Pancreas (tissue), 10 donors: ENCODE data around the gene GALNT8. TPM values are rescaled to one million over a fixed set of nuclear protein-coding genes. Genes with fewer than 3 reads are reported as not detected.

Experiments
- ATAC-seq, 4 donors: fragments of 200-7000 bp; cut with Tn5 transposase; one replicate each; pipeline versions ENCODE4 v1.8.0 to v1.9.1; 2020; ENCODE audit warnings: mild to moderate bottlenecking in 4 of 4, moderate library complexity in 4 of 4
- DNase-seq, 6 donors: peaks; one replicate each; pipeline ENCODE4 v3.0.0-alpha.2; 2020
- FAIRE-seq: peaks from 2 replicates; lab custom pipeline; 2012; peaks lifted over from hg19 to GRCh38; lab: Jason Lieb, UNC
- H3K27ac ChIP-seq, 4 donors: fragments of 200-600 bp; sonication (generic); 1 replicate in 3 of 4; 2 replicates in 1 of 4; pipeline versions ENCODE4 v1.5.0 to v1.8.0; 2020
- H3K27me3 ChIP-seq, 4 donors: fragments of 200-600 bp; one replicate each; pipeline ENCODE4 v1.8.0; 2021
- H3K36me3 ChIP-seq, 3 donors: fragments of 200-600 bp; sonication (generic) in 1 of 3; one replicate each; pipeline versions ENCODE4 v1.5.0 to v1.8.0; 2020 to 2021
- H3K4me1 ChIP-seq, 3 donors: fragments of 200-600 bp; one replicate each; pipeline ENCODE4 v1.8.0; 2021
- H3K4me3 ChIP-seq, 4 donors: fragments of 200-600 bp; sonication (generic) in 2 of 4; one replicate each; pipeline versions ENCODE4 v1.5.0 to v1.8.0; 2020 to 2021
- H3K9me3 ChIP-seq, 4 donors: fragments of 200-600 bp; one replicate each; pipeline ENCODE4 v1.8.0; 2021
- WGBS, 2 donors: extraction: QIAGEN DNeasy Blood & Tissue Kit; methylation state at CpG; one replicate each; pipeline ENCODE4 v1.1.7; 2013; 5-methylcytosine and 5-hydroxymethylcytosine counted together
- intact Hi-C, 3 donors: fragments of 100-400 bp; cut with DNase I; formaldehyde crosslinking; loops; one replicate each; pipeline versions ENCODE4 v1.11.1 to v1.14.2; 2022
- polyA plus RNA-seq, 2 donors: library from polyadenylated mRNA; stranded (reverse); fragments of 200-250 nt; gene quantifications; one replicate each; pipeline ENCODE4 v1.2.3, GENCODE V29; 2013
- total RNA-seq, 6 donors: library from RNA; stranded (reverse); fragmentation: NEBNext Ultra II Directional in 4 of 6; extraction: Animal tissue kit (Norgen Biotek cat#: 25700) in 4 of 6; gene quantifications; one replicate each; pipeline versions ENCODE4 v1.2.1 to v1.2.4, GENCODE V29; 2021 to 2023
- TF ChIP-seq, protein P1 (sequence below), 4 donors: fragments of 200-600 bp; sonication (generic) in 3 of 4; IDR thresholded peaks; one replicate each; pipeline versions ENCODE4 v1.5.0 to v1.8.0; 2021; ENCODE audit warnings: antibody characterized with exemption in 4 of 4
- donor health status: healthy with polysubstance abuse.
- donor health status: DM: no; HTN: no; CAD: no; lungs with moderate emphysema.
- donor health status: DM: no; HTN: no; CAD: no.
- donor health status: control.
- donor health status: control.
- donor health status: Bipolar disorder and iron deficiency.
- donor health status: DM: yes; HTN: yes; CAD: no.
- donor health status: DM: no; HTN: no; CAD: no.
- donor health status: DM: no; HTN: no; CAD: no.
- donor health status: DM: yes; HTN: yes; CAD: no.

Gene GALNT8, protein sequence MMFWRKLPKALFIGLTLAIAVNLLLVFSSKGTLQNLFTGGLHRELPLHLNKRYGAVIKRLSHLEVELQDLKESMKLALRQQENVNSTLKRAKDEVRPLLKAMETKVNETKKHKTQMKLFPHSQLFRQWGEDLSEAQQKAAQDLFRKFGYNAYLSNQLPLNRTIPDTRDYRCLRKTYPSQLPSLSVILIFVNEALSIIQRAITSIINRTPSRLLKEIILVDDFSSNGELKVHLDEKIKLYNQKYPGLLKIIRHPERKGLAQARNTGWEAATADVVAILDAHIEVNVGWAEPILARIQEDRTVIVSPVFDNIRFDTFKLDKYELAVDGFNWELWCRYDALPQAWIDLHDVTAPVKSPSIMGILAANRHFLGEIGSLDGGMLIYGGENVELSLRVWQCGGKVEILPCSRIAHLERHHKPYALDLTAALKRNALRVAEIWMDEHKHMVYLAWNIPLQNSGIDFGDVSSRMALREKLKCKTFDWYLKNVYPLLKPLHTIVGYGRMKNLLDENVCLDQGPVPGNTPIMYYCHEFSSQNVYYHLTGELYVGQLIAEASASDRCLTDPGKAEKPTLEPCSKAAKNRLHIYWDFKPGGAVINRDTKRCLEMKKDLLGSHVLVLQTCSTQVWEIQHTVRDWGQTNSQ
- total RNA-seq, result 1 to 10 TPM in 1 of 6 donors, under 1 TPM in 5; 0.28 to 1.8 (median 0.43) TPM
- 1 to 10 TPM; 1.7 to 5.7 TPM for polyA plus RNA-seq

DNA sequence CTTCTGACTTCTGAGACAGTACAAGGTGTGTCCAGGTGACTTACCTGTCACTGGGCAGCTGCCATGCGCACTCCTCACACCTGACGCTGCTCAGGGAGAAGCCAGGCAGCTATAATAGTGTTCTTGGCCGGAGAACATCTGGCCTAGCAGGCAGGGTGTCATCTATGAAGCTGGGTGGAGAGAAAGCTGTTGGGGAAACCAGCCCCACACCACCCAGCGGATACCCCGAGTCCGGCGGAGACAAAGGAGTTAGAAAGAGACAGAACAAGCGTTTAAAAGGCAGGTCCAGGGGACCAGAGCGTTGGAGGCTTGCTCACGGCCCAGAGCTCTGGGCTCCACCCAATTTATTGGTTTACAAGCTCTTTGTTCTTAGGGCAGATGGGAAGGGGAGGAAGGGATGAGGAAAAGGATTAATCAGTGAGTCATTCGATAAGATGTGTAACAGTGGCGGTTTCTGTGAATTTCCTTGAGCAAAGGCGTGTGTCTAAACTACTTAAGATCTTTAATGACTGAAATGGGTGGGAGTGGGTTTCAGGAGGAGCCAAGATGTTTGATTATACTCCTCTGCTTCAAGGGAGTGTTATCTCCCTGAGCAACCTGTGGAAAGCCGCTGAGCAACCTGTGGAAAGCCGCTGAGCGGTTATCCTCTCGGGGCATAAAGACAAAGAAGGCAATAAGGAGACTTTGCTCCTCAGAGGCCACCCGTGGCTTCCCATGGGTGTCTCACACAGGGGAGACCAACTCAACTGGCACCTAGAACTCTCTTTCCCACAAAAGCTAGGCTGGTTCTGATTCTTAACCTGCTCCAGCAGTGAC, at the start of gene GALNT8:
Gene GALNT8, plus strand, starts transcription at position 580 of the 816 bp plus-strand sequence. CDS start 278 bp downstream, outside the sequence.
- TF ChIP-seq, protein P1, sequence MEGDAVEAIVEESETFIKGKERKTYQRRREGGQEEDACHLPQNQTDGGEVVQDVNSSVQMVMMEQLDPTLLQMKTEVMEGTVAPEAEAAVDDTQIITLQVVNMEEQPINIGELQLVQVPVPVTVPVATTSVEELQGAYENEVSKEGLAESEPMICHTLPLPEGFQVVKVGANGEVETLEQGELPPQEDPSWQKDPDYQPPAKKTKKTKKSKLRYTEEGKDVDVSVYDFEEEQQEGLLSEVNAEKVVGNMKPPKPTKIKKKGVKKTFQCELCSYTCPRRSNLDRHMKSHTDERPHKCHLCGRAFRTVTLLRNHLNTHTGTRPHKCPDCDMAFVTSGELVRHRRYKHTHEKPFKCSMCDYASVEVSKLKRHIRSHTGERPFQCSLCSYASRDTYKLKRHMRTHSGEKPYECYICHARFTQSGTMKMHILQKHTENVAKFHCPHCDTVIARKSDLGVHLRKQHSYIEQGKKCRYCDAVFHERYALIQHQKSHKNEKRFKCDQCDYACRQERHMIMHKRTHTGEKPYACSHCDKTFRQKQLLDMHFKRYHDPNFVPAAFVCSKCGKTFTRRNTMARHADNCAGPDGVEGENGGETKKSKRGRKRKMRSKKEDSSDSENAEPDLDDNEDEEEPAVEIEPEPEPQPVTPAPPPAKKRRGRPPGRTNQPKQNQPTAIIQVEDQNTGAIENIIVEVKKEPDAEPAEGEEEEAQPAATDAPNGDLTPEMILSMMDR (IDR thresholded peaks at IDR 0.05), result no peak
- Histone ChIP-seq H3K4me1 (no peaks in the 10 kb centered on the region), H3K36me3 (no peaks in the 10 kb centered on the region), H3K27ac (no peak within 1 kb of the TSS), H3K27me3 (no peaks in the 10 kb centered on the region), H3K9me3 (no peaks in the 10 kb centered on the region), H3K4me3 (no peak within 1 kb of the TSS)
- 67 to 72% methylated on average over 18 of the region's 18 CpGs for WGBS, 2 donors
- ATAC-seq, result no peak
- intact Hi-C loops, result no loop called here
- DNase-seq, result no peak
- FAIRE-seq, result no peak

DNA sequence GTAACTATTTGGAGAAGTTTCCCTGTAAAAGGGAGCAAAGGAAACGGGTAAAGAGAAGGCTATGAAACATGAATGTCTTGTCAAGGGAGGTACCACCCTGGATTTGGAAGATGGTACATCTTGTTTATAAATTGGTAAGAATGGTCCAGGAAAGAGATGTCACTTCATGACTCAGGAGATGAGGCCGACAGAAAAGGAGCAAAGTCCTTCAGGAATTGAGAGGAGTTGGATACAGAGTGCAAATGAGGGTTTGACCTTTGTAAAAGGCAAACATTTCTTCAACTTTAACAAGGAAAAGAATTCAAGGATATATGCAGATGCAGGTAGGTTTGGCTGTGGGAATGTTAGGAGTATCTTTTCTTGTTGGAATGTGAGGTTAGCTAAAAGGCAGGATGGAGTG, 40.5 kb upstream of the GALNT8 start:
- Histone ChIP-seq H3K4me3 (no peak overlapping the region), H3K27ac (no peak overlapping the region), H3K36me3 (peaks cover 0 to 21% (median 6%) of the 10 kb centered on the region in 3 donors), H3K4me1 (no peaks in the 10 kb centered on the region), H3K27me3 (no peaks in the 10 kb centered on the region), H3K9me3 (no peaks in the 10 kb centered on the region)
- ATAC-seq (no peak), FAIRE-seq (no peak), DNase-seq (no peak)
- intact Hi-C loops, result no loop called here
- TF ChIP-seq, protein P1 (IDR thresholded peaks at IDR 0.05), result no peak
- 66 to 79% methylated on average over 2 of the region's 2 CpGs for WGBS, 2 donors

DNA sequence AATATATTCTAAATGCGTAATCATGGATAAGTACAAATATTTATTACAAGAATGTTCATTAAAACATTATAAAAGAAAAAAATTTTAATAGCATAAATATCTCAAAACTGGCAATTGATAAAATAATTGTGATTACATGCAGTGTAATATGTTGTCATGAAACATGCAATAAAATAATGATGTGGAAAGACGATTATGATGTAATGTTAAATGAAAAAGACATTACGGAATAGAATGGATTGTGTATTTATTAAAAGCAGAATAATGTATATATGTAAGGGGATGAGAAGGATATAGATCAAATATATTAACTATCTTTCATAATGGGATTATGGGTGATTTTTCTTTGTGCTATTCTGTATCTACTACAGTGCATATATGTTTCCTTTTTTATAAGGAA, 38.5 kb upstream of the GALNT8 start:
- Histone ChIP-seq H3K27me3 (no peaks in the 10 kb centered on the region), H3K9me3 (no peaks in the 10 kb centered on the region), H3K4me1 (no peaks in the 10 kb centered on the region), H3K36me3 (peaks cover 0 to 37% (median 6%) of the 10 kb centered on the region in 3 donors), H3K4me3 (no peak overlapping the region), H3K27ac (no peak overlapping the region)
- 98 to 99% methylated on average over 3 of the region's 3 CpGs for WGBS, 2 donors
- FAIRE-seq (peak; percentile 69), DNase-seq (no peak), ATAC-seq (no peak)
- intact Hi-C loops, result no loop called here
- TF ChIP-seq, protein P1 (IDR thresholded peaks at IDR 0.05), result no peak

DNA sequence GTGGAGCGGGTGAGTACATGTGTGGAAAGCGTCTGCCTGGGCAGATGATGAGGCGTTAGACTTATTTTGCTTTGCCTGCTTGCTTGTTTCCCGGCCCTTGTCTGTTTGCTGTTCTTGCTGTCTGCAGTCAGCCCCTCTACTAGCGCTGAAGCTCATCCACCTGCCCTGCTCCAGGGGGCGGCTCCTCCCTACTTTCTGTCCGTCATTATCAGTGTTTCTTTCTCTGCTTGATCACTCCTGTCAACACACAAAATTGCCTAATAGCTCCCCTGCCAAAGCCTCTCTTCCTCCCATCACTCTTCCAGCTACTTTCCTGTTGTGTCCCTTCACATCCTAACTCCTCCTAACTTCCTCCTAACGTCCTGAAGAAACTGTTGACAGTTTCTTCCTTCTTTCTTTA, 34.9 kb upstream of the GALNT8 start:
- DNase-seq, result no peak
- 88 to 89% methylated on average over 8 of the region's 8 CpGs for WGBS, 2 donors
- no peak for FAIRE-seq
- no peak for ATAC-seq
- TF ChIP-seq, protein P1 (IDR thresholded peaks at IDR 0.05), result no peak
- no peak overlapping the region for H3K27ac ChIP-seq
- H3K9me3 ChIP-seq, result no peaks in the 10 kb centered on the region
- H3K4me3 ChIP-seq, result no peak overlapping the region
- no peaks in the 10 kb centered on the region for H3K27me3 ChIP-seq
- H3K36me3 ChIP-seq, result peaks cover 4 to 41% (median 6%) of the 10 kb centered on the region in 3 donors
- intact Hi-C loops, result no loop called here
- no peaks in the 10 kb centered on the region for H3K4me1 ChIP-seq
